ENCODE data around the gene KRT26.

The KRT26 gene

DNA sequence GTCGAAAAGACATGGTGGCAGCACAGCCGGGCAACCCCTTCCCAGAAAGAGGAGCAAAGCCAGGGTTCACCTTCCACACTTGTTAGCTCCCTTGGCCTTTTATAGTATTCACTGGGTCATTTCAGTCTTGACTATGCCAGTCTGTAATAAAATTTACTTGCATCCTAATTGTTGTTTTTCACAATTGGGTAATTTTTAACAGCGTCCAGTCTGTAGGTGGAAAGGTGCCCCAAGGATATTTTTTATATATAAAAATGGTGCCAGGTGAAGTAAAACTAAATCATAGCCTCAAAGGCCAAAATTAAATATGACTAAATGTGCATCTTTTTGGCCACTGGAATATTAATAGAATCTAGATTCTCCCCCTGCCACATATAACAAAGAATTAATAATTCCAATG, at the start of gene KRT26:
KRT26 (minus strand) TSS at position 101 of the 400 bp plus-strand sequence; CDS start at position 13, 88 bp downstream.
- no peak within 1 kb of the TSS for H3K27ac ChIP-seq (ENCODE audit: low read depth, low read length)
- no peaks in the 10 kb centered on the region for H4K20me1 ChIP-seq (ENCODE audit: control insufficient read depth, insufficient read depth, low read depth, low read length)

GRCh38 chr17:40821536-40821935, 49.5 kb upstream of the KRT26 start:
- no peak for TF ChIP-seq EZH2phosphoT487 (IDR thresholded peaks at IDR 0.05; ENCODE audit: borderline replicate concordance, low read length)
- TF ChIP-seq, protein P1, sequence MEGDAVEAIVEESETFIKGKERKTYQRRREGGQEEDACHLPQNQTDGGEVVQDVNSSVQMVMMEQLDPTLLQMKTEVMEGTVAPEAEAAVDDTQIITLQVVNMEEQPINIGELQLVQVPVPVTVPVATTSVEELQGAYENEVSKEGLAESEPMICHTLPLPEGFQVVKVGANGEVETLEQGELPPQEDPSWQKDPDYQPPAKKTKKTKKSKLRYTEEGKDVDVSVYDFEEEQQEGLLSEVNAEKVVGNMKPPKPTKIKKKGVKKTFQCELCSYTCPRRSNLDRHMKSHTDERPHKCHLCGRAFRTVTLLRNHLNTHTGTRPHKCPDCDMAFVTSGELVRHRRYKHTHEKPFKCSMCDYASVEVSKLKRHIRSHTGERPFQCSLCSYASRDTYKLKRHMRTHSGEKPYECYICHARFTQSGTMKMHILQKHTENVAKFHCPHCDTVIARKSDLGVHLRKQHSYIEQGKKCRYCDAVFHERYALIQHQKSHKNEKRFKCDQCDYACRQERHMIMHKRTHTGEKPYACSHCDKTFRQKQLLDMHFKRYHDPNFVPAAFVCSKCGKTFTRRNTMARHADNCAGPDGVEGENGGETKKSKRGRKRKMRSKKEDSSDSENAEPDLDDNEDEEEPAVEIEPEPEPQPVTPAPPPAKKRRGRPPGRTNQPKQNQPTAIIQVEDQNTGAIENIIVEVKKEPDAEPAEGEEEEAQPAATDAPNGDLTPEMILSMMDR (IDR thresholded peaks at IDR 0.05; ENCODE audit: low read depth, low read length, poor library complexity, severe bottlenecking), result no peak
- Histone ChIP-seq H3K4me3 (ENCODE audit: low read length) (no peak overlapping the region), H3K27ac (ENCODE audit: low read depth, low read length) (no peak overlapping the region), H3F3A (ENCODE audit: control insufficient read depth, insufficient read depth) (peaks cover 29% of the 10 kb centered on the region), H4K20me1 (ENCODE audit: control insufficient read depth, insufficient read depth, low read depth, low read length) (no peaks in the 10 kb centered on the region), H3K9me3 (ENCODE audit: control insufficient read depth, insufficient read depth, low read length) (no peaks in the 10 kb centered on the region), H3K36me3 (ENCODE audit: control insufficient read depth, low read length) (peaks cover 29% of the 10 kb centered on the region), H3K9me2 (replicated peaks; ENCODE audit: control insufficient read depth, low read length) (no peaks in the 10 kb centered on the region), H3K4me2 (ENCODE audit: low read length) (no peak overlapping the region), H3K27me3 (ENCODE audit: control insufficient read depth, low read length) (no peaks in the 10 kb centered on the region), H3K79me2 (ENCODE audit: control insufficient read depth, low read length) (peaks cover 30% of the 10 kb centered on the region), H3K4me1 (ENCODE audit: control insufficient read depth, low read length) (peaks cover 17% of the 10 kb centered on the region)

More for the DNA sequence above, at the start of gene KRT26:
- H3F3A ChIP-seq (ENCODE audit: control insufficient read depth, insufficient read depth), result no peaks in the 10 kb centered on the region
- H3K4me1 ChIP-seq (ENCODE audit: control insufficient read depth, low read length), result no peaks in the 10 kb centered on the region
- H3K36me3 ChIP-seq (ENCODE audit: control insufficient read depth, low read length), result no peaks in the 10 kb centered on the region
- no peak within 1 kb of the TSS for H3K4me2 ChIP-seq (ENCODE audit: low read length)
- no peaks in the 10 kb centered on the region for H3K9me2 ChIP-seq (replicated peaks; ENCODE audit: control insufficient read depth, low read length)
- no peak for TF ChIP-seq EZH2phosphoT487 (IDR thresholded peaks at IDR 0.05; ENCODE audit: borderline replicate concordance, low read length)
- TF ChIP-seq, protein P1 (IDR thresholded peaks at IDR 0.05; ENCODE audit: low read depth, low read length, poor library complexity, severe bottlenecking), result no peak
- no peak within 1 kb of the TSS for H3K4me3 ChIP-seq (ENCODE audit: low read length)
- H3K27me3 ChIP-seq (ENCODE audit: control insufficient read depth, low read length), result peaks cover 20% of the 10 kb centered on the region
- no peaks in the 10 kb centered on the region for H3K9me3 ChIP-seq (ENCODE audit: control insufficient read depth, insufficient read depth, low read length)
- no peaks in the 10 kb centered on the region for H3K79me2 ChIP-seq (ENCODE audit: control insufficient read depth, low read length)

DNA sequence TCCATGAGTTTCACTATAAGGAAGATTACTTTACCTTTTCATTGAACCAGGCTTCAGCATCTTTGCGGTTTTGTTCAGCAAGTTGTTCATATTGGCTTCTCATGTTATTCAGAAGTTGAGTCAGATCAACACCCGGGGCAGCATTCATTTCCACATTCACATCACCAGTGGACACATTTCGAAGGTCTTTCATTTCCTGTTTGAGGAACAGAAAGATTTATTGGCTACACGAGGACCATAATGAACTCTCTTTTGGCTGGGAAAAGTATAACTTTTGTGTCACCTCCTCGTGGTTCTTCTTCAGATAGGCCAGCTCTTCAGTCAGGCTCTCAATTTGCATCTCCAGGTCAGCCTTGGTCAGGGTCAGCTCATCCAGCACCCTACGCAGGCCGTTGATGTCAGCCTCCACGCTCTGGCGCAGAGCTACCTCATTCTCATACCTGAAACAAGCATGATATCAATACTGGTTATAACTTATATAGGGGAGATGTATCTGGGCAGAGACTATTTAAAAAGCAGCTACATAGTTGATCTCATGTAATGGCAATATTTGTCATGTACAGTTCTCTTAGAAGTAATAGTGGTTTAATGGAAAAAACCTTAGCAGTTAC, 48.3 kb upstream of the KRT26 start:
- TF ChIP-seq, protein P1 (IDR thresholded peaks at IDR 0.05; ENCODE audit: low read depth, low read length, poor library complexity, severe bottlenecking), result no peak
- no peak for TF ChIP-seq EZH2phosphoT487 (IDR thresholded peaks at IDR 0.05; ENCODE audit: borderline replicate concordance, low read length)
- H3K4me3 ChIP-seq (ENCODE audit: low read length), result peak overlapping the region; percentile 82
- no peaks in the 10 kb centered on the region for H4K20me1 ChIP-seq (ENCODE audit: control insufficient read depth, insufficient read depth, low read depth, low read length)
- peaks cover 23% of the 10 kb centered on the region for H3K79me2 ChIP-seq (ENCODE audit: control insufficient read depth, low read length)
- H3K4me1 ChIP-seq (ENCODE audit: control insufficient read depth, low read length), result peaks cover 17% of the 10 kb centered on the region
- H3K27ac ChIP-seq (ENCODE audit: low read depth, low read length), result no peak overlapping the region
- H3K27me3 ChIP-seq (ENCODE audit: control insufficient read depth, low read length), result no peaks in the 10 kb centered on the region
- H3F3A ChIP-seq (ENCODE audit: control insufficient read depth, insufficient read depth), result peaks cover 31% of the 10 kb centered on the region
- H3K36me3 ChIP-seq (ENCODE audit: control insufficient read depth, low read length), result peaks cover 29% of the 10 kb centered on the region
- H3K9me2 ChIP-seq (replicated peaks; ENCODE audit: control insufficient read depth, low read length), result no peaks in the 10 kb centered on the region
- peak overlapping the region; percentile 65 for H3K4me2 ChIP-seq (ENCODE audit: low read length)
- no peaks in the 10 kb centered on the region for H3K9me3 ChIP-seq (ENCODE audit: control insufficient read depth, insufficient read depth, low read length)

Measured in DOHH2 (cell line).